GM18873 (cell line): ENCODE results near the gene ITIH6.
"Not testable (repeated sequence)": the region's sequence is repeated elsewhere in the genome, so short reads cannot be mapped to it uniquely, and the experiment has no call there.

Source experiments
- ATAC-seq: cut with Tn5 transposase; IDR thresholded peaks from one replicate; pipeline ENCODE4 v1.9.1; 2021; ENCODE audit warnings: mild to moderate bottlenecking, moderate library complexity, moderate number of reproducible peaks; ENCODE audit not compliant: unreplicated experiment, low FRiP score

Gene ITIH6

DNA sequence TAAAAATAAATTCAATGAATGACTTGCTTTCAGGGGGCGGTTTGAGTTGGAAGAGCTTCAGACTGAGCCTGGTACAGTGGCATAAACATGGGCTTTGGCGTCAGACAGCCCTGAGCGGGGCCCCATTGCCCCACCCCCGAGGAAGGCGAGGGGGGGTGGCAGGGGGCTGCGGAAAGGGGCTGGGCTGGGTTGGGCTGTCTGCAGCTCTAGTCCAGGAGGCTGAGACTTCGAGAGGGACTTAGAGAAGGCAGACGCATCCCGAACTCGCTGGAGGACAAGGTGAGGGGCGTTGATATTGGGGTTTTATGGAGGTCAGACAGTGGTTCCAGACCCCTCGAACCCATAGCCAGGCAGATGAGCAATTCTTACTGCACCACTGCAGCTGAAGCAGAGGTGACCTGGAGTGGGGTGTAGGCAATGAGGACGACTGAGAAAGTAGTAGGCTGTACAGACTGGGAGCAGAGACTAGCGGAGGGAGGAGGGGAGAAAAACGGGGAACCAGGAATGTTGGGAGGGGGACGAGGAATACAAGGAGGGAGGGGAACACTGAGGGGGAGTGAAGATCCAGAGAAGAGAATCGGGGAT is 9.6 kb upstream of the ITIH6 start, which contains the start of gene MAGED2:
MAGED2 (plus strand) TSS at position 222 of the 585 bp plus-strand sequence. CDS start 1,587 bp downstream, outside the sequence.
- ATAC-seq, result no peak

DNA sequence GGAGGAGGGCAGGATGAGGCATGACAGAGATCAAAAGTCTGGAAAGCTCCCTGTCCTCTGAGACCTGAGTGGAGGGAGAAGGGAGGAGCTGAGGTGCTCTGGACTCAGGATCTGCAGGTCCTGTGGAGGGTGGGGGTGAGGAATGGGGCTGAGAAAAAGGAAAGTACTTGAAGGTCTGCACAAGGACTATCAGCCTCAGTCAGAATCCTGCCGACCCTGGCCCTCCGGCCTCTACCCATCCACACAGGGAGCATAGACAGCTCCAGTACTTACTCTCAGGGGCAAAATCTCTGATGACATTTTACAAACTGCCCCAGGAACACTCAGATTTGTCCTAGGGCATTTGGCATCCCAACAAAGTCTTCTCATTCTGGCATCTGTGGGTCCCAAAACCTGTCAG is 991 bp upstream of the ITIH6 start:
- ATAC-seq, result no peak

DNA sequence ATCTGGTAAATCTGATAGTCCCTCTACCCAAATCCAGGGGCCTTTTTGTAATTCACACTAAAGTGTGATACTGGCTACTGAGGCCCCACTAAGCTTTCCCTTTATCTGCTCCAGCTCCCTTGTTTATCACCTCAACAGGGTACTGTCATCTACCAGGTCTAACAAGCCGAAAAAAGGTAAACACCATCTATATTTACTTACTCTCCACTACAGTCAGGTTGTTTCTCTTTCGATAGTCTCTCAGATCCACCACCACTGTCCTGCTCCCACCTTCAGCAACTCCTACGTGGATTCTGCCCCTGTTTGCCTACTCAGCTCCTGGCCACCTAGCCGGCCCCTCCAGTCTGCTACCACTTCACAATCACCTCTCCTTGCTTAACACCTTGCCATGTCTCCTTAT is 3.3 kb downstream of the ITIH6 start:
- ATAC-seq, result no peak

DNA sequence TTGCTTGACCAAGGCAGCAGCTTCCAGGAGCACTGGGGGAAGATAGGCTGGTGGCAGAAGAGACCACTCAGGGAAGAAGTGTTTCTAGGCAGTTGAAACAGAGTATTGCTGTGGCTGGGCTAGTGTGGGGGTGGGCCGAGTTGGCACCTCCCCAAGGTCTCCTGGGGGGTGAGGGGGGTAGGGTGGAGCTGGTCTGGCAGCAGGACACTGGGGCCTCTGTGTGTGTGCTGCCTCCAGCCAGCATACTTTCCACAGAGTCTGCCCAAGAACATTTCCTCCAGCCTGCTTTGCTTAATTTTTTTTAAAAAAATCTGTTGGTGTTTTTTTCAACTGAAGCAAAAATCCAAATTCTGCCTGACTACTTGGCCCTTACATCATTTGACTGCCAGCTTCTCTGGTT is 4.0 kb downstream of the ITIH6 start:
- no peak for ATAC-seq

DNA sequence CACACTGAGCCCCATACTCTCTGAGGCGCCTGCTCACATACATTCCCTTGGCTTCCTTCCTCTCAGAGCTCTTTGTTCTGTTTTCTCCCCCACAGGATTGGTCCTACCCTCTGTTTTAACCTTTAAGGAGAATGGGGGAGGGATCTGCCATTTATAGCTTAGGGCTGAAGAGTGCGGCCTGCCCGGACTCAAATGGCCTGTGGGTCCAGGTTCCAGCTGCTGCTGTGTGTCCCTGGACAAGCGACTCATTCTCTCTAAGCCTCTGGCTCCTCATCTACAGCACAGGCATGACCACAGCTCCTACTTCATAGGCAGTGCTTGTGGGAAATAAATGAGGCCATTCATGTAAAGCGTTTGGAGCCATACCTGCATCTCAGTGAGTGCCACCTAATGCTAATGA is 8.7 kb downstream of the ITIH6 start:
- ATAC-seq, result not testable (repeated sequence)

DNA sequence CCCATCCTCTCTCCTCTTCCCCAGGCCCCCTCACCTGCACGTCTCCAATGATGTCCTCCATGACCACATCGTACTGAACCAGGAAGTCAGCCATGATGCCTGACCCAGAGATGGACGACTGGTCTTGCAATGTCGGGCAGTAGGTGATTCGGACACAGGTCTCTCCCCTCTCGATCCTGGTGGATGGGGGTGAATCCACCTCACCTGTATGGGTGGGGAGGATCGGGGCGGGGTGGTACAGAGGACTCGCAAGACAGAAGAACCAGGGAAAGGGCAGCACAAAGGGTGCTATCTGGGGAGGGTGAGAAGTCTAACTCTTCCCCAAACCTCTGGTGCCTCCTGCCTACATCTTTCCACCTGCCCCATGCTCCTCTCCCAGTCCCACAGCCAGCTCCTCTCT is 9.6 kb downstream of the ITIH6 start:
- no peak for ATAC-seq

DNA sequence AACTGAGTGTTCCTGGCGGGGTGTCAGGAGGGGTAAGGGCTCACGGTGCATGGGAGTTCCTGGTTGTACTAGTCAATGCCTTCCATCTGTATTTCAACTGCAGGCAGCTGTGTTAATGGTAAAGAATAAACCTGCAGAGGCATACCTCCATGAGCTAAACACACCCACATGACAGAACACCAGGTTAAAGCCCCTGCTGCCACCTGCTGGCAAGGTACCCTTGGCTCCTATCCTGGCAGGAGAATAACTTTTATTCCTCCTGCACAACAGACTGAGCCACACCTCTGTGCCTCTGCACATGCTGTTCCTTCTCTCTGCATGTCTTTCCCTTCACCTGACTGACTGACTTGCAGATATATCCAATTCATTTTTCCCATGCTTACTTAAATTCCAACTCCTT is 11.1 kb downstream of the ITIH6 start:
- ATAC-seq, result no peak

DNA sequence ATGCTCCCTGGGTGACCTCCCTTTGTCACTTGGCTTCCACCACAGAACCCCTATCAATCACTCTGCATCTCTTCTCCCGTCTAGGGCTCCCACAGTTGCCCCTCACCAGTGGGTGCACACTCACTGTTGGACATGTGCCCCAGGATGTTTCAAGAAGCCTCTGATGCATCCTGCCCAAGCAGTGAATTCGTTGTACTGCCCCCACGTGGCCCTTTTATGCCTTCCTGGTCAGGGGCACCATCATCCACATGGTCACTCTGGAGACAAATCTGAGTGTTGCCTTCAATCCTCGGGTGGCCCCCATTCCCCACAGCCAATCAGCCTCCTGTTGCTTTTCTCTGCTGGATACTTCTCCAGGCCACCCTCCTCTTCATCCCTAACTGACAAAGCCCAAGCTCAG is 12.2 kb downstream of the ITIH6 start:
- no peak for ATAC-seq

DNA sequence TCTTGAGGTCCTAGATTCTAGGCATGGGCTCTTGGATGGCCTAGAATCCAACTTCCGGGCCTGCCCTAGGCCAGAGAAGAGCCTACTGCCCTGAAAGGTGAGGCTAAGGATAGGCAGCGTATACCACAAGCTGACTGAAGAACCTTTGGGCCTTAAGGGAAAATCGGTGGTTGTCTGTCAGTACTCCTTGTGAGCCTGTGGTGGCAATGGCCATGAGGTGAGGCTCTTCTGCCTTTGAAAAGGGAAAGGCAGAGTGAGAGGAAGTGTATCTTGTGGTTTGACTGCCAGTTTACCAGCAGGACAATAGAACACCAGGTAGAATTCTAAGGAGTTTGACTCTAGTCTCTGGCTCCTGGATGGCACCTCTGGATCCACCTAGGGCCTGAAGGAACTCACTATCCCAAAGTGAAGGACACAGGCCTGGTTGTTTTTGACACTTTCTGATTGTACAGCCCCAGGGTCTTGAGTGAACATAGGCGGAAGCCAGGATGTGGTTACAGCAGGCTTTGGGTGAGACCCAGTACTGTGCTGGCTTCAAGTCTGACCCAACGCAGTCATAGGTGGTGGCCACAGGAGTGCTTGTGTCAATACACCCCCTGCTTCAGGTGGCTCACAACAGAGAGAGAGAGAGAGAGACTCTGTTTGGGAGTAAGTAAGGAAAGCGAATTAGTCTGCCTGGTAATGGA is 20.9 kb downstream of the ITIH6 start:
- ATAC-seq, result no peak

DNA sequence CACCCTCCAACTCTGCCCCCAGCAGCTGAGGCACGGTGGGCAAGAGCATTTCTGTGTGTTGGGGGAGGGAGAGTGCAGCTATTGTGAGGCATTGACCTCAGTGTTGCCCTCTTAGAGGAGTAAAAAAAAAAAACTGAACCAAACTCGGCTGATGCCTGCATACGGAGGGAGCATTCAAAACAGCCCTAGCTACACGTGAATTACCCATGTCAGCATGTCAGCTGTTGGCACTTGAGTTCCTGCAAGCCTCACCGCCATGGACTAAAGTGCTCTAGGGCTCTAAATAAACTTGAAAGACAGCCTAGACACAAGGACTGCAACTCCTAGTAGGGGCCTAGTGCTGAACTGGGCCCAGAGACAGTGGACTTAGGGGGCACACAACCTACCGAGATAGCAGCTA is 22.0 kb downstream of the ITIH6 start:
- ATAC-seq, result no peak

DNA sequence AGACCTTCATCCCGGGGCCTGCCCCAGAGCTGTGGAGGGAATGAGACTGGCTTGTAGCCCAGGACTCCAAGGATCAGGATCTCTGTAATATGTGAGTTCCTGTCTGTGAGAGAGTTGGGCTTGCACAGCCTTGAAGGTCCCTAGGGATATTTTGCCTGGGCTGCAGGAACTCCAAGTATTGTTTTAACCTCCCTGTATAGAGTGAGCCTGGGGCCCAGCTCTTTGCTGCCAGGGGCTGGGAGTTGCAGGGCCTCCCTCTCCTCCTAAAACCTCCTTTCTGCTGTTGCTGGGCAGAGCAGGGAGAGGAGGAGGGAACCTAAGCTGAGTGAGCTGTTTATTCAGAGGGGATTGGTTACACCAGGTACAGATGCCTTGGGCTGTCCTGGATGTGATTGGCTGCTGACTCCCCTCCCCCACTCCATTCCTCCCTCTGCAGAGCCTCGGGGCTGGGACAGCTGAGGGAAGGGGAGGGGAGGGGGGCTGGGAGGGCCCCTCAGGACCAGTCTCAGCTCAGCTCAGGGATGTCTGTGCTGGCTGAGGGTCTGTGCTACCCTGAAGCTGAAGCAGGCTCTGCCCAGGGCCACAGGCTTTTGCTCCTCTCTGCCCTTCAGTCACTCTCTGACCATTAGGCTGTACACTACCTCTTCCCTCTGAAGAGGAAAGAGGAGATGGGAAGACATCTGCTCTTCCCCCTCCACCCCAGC is 23.5 kb downstream of the ITIH6 start:
- ATAC-seq, result not testable (repeated sequence)

DNA sequence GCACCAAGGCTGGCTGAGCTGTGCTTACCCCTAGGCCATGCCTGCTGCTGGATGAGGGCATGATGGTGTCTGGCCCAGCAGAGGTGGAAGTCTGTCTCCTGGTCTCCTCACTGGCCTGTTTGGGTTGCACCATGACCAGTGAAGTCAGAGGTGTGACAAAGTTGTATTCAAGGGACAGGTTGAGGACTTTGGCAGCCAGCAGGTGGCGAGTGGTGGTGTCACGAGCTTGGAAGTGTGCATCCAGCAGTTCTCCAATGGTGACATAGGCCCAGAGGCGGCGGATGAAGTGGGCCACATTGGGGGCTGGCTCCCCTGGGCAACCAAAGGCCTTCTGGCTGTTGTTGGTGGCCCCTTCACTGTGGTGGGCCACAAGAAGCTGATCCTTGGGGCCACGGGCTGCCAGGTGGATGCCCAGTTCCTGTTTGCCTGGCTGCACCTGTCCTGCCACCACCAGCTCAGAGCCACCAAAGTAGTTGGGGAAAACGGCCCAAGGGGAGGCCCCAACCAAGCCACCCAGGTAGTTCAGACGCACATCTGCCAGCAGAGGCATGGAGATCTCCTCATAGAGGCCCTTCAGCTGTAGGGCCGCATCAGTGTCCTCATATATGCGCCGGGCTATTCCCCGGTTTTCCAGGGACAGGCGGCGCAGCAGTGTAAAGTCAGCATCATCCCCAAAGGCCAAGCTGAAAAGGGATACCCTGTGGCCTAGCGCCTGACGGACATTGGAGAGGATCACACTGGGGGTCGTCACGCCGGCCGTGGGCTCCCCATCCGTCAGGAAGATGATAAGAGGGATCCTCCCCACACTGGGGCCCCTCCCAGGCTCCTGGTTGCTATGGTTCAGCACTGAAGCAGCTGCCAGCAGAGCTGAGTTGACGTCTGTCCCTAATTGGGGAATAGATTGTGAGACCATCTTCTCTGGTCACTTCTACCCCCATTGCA is 39.7 kb downstream of the ITIH6 start:
- ATAC-seq, result no peak

DNA sequence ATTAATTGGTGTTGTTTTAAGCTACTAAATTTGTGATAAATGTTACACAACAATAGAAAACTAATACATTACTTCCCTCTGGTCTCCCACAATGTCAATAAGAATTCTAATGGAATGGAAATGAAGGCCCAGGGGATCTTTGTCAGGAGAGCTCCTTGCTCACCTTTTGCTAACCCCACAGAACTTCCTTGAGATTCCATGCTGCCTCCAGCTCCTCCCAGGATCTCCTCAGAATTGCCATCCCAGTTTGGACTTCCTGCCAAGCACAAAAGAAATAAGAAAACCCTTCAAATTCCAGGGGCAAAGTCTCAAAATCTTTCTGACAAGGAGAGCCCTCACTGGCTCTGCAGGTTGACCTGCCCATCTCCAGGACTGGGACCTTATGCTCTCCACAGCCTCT is 43.2 kb downstream of the ITIH6 start:
- no peak for ATAC-seq

DNA sequence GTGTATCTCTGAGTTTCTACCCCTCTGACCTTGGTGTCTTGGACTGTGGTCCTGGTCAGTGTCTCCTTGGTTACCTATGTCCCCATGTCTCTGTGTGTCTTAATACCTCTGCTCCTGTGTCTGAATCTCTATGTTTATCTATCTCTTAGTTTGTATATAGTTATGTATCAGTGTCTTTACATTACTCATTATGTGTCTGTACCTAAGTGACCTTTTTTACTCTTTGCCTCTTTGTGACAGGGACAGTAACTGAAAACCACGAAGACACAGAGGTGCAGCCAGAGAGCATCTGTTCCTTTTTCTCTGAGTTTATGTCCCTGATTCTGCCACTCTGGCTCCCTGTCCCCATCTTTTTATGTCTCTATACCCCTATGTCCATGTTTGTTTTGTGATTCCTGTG is 49.4 kb downstream of the ITIH6 start:
- ATAC-seq, result no peak

DNA sequence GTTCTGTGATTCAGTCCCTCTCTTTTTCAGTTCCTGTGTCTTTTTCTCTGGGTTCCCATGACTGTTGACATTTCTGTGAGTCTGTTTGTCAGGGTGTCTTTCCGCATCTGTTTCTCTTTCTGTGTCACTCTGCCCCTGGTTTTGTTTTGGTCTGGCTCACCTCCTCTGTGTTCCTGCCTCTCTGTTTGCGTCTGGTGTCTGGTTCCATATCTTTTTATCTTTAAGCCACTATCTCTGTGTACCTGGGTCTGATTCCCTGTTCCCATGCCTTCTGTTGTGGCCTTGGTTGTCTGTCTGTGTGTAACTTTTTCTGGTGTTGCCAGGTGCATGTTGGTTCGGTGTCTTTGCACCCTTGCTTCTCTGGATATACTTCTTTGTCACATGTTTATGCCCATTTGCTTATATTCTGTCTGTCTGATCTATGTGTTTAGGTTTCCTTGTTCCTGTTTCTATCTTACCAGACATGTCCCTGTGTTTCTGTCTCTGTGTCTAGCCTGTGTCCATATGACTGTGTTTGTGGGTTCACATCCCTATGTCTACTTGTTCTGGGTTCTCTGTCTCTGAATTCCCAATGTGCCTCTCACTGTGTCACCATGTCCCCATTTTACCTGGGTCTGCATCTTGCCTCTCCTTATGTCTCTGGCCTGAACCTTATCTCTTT is 50.2 kb downstream of the ITIH6 start:
- no peak for ATAC-seq

DNA sequence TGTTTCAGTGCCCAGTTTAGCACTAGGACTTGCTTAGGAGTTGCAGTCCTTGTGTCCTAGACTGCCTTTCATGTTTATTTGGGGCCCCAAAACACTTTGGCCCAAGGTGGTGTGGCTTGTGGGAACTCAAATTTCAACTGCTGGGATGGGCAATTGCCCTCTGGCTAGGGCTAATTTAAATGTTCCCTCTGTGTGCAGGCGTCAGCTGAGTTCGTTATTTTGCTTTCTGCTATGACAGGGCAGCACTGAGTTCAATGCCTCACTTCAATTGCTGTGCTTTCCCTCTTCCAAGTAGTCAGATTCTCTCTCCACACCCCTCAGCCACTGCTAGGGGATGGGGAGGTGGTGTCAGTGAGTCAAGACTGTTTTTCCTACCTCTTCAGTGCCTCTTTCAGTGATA is 51.1 kb downstream of the ITIH6 start:
- ATAC-seq, result no peak

DNA sequence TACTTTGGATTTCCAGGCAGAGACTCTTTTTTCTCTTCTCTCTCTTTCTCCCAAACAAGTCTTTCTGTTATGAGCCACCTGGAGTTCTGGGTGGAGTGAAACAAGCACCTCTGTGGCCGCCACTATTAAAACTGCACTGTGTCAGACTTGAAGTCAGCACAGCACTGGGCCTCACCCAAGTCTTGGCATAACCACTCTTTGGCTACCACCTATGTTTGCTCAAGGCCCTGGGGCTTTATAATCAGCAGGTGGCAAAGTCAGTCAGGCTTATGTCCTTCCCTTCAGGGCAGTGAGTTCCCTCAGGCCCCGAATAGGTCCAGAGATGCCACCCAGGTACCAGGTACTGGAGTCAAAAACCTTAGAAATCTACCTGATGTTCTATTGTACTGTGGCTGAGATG is 52.4 kb downstream of the ITIH6 start:
- ATAC-seq, result no peak

DNA sequence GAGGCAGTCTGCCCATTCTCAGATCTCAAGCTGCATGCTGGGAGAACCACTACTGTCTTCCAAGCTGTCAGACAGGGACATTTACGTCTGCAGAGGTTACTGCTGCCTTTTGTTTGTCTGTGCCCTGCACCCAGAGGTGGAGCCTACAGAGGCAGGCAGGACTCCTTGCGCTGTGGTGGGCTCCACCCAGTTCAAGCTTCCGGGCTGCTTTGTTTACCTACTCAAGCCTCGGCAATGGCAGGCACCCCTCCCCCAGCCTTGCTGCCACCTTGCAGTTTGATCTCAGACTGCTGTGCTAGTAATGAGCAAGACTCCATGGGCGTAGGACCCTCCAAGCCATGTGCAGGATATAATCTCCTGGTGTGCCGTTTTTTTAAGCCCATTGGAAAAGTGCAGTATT is 59.5 kb downstream of the ITIH6 start:
- ATAC-seq, result not testable (repeated sequence)

DNA sequence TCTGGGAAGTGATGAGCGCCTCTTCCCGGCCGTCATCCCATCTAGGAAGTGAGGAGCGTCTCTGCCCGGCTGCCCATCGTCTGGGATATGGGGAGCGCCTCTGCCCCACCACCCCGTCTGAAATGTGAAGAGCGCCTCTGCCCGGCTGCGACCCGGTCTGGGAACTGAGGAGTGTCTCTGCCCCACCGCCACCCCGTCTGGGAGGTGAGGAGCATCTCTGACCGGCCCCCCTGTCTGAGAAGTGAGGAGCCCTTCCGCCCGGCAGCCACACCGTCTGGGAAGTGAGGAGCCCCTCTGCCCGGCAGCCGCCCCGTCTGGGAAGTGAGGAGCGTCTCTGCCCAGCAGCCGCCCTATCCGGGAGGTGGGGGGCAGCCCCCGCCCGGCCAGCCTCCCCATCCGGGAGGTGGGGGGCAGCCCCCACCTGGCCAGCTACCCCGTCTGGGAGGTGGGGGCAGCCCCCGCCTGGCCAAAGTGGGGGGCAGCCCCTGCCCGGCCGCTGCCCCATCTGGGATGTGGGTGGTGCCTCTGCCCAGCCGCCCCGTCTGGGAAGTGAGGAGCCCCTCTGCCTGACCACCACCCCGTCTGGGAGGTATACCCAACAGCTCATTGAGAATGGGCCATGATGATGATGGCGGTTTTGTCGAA is 61.6 kb downstream of the ITIH6 start:
- not testable (repeated sequence) for ATAC-seq

DNA sequence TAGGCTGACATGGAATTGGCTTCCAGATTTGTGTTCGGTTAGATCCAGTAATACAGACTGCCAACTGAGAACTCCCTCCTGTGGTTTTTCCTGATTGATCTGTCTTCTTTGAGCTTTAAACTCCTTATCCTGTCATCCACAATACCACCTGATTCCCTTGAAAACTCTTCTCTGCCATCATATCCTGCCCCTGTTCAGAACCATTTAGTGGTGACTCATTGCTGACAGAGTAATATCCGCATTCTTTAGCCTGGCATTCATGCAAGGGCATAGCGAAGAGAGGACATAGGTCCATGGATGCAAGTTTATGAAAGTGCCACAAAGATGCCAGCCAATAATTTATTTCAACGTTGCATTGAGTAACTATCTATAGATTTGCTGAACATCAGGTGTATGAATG is 76.6 kb downstream of the ITIH6 start:
- no peak for ATAC-seq
